ENCODE measurements around the gene GPLD1.

DNA sequence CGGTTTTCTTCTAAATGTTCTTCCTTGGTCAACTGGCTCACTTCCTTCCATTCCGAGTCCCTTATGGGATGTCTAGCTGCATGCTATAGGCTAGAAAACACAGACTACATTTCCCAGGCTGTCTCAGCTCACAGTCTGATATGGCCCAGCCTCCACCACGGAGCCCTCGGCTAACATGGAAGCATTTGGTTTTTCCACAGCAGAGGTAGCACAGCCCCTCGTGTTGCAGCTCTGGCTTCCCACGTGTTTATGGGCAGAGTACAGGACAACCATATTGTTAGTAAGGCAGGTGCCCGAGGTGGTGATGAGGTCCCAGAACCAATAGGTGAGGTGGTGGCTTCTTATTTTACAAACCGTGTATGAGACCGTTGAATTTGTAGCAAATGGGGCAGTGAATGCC, 8.7 kb downstream of the GPLD1 start:
- TF ChIP-seq, protein P1, sequence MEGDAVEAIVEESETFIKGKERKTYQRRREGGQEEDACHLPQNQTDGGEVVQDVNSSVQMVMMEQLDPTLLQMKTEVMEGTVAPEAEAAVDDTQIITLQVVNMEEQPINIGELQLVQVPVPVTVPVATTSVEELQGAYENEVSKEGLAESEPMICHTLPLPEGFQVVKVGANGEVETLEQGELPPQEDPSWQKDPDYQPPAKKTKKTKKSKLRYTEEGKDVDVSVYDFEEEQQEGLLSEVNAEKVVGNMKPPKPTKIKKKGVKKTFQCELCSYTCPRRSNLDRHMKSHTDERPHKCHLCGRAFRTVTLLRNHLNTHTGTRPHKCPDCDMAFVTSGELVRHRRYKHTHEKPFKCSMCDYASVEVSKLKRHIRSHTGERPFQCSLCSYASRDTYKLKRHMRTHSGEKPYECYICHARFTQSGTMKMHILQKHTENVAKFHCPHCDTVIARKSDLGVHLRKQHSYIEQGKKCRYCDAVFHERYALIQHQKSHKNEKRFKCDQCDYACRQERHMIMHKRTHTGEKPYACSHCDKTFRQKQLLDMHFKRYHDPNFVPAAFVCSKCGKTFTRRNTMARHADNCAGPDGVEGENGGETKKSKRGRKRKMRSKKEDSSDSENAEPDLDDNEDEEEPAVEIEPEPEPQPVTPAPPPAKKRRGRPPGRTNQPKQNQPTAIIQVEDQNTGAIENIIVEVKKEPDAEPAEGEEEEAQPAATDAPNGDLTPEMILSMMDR (IDR thresholded peaks at IDR 0.05), result no peak
- TF ChIP-seq EP300 (IDR thresholded peaks at IDR 0.05), result no peak
- TF ChIP-seq POLR2AphosphoS5 (IDR thresholded peaks at IDR 0.05), result no peak
- TF ChIP-seq POLR2A (IDR thresholded peaks at IDR 0.05), result no peak
